Stimulated activated effector memory CD8-positive, alpha-beta T cell treated with anti-CD3 and anti-CD28 coated beads, Interleukin-12 subunit alpha, Interleukin-12 subunit beta, amount 100 ng/mL, for 72 hours (primary cell): ENCODE data around the gene FNDC3B.
A peak's percentile ranks its signal among the peaks of the same experiment; 100 is the strongest.

Source experiments
- ATAC-seq: fragments of 150-1000 bp; cut with Tn5 transposase; 2 replicates; pipeline ENCODE4 v1.10.0; 2021
- DNase-seq, 2 donors: peaks; one replicate each; pipeline ENCODE4 v3.0.0; 2021 to 2022; ENCODE audit warnings: low spot score in 2 of 2
- H3K27ac Mint-ChIP-seq: one replicate; pipeline ENCODE4 v1.8.0; 2022; ENCODE audit warnings: mild to moderate bottlenecking, mixed read lengths
- H3K36me3 Mint-ChIP-seq: one replicate; pipeline ENCODE4 v1.8.0; 2022; ENCODE audit warnings: mild to moderate bottlenecking, mixed read lengths
- H3K4me1 Mint-ChIP-seq: one replicate; pipeline ENCODE4 v1.8.0; 2022; ENCODE audit warnings: mixed read lengths
- H3K4me3 Mint-ChIP-seq: one replicate; pipeline ENCODE4 v1.8.0; 2022; ENCODE audit warnings: mild to moderate bottlenecking, mixed read lengths
- H3K9me3 Mint-ChIP-seq: one replicate; pipeline ENCODE4 v1.8.0; 2022; ENCODE audit warnings: mixed read lengths

Gene FNDC3B

DNA sequence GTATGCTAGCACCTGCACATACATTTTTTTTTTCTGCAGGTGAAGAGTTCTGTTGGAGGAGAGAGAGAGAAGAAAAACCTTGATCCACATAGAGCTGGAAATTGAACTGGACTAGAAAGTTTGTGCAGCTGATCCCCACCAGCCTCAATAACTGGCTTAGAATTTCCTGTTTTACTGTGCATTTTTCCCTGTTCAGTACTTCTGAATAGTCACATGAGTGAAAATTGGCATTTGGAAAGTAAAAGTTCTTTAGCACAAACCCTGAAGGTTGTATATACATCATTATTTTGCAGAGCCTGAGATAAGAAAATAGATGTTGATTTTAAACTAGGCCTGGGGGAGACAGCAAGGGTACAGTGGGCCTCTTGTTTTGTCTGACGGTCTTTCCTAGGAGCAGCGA lies 366.5 kb downstream of the FNDC3B start:
- no peaks in the 10 kb centered on the region for H3K4me1 Mint-ChIP-seq
- H3K27ac Mint-ChIP-seq: no peak overlapping the region
- peaks cover 4% of the 10 kb centered on the region for H3K9me3 Mint-ChIP-seq
- peaks cover 7% of the 10 kb centered on the region for H3K36me3 Mint-ChIP-seq
- no peak overlapping the region for H3K4me3 Mint-ChIP-seq
- DNase-seq (no peak), ATAC-seq (no peak)

GRCh38 chr3:172407872-172408271 lies 368.5 kb downstream of the FNDC3B start:
- Mint-ChIP-seq H3K27ac (no peak overlapping the region), H3K4me1 (no peaks in the 10 kb centered on the region)
- ATAC-seq: no peak

DNA sequence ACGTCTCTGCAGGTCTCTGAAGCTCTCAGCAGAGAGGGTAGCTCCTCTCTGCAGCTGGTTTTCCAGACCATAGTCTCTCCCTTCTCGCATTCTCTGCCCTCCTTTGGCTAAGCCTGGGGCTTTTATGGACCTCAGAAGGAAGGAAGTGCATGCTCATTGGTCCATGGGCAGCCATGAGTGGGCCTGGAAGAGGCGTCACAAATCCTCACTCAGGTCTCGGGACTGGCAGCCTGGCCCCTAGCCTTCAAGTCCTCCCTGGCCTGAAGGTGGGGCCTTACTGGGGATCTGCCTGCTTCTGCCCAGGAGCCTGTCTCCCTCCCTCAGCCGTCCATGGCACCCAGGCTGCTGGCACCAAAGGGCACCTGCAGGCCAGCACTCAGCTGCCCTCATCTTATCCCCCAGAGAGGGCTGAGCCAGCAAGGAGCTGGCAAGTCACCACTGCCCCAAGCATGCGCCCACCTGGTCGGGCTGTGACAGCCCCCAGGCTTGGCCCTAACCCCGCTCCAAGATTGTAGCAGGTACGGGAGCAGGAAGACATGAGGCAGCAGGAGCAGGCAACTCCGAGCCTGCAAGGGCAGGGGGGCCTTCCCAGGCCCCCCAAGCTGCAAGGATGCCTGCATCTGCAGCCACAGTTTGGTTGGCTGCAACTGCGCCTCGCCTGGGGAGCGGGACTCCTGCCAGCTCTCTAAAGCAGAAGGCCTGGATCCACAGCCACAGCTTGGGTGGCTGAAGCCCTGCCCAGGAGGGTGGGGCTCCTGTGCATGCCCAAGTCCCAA lies 371.5 kb downstream of the FNDC3B start:
- Mint-ChIP-seq H3K9me3 (no peaks in the 10 kb centered on the region), H3K4me3 (no peak overlapping the region), H3K4me1 (no peaks in the 10 kb centered on the region), H3K36me3 (no peaks in the 10 kb centered on the region), H3K27ac (no peak overlapping the region)
- DNase-seq: no peak
- ATAC-seq: peak; percentile 51

More at GRCh38 chr3:172407872-172408271, 368.5 kb downstream of the FNDC3B start:
- Mint-ChIP-seq H3K9me3 (no peaks in the 10 kb centered on the region), H3K4me3 (no peak overlapping the region), H3K36me3 (peaks cover under 1% of the 10 kb centered on the region)
- no peak for DNase-seq

GRCh38 chr3:172411478-172411947 lies 372.1 kb downstream of the FNDC3B start:
- Mint-ChIP-seq H3K27ac (no peak overlapping the region), H3K36me3 (no peaks in the 10 kb centered on the region), H3K4me1 (no peaks in the 10 kb centered on the region), H3K9me3 (no peaks in the 10 kb centered on the region), H3K4me3 (no peak overlapping the region)
- ATAC-seq (peak; percentile 24), DNase-seq (peak in 1 of 2 donors; percentile 32)

DNA sequence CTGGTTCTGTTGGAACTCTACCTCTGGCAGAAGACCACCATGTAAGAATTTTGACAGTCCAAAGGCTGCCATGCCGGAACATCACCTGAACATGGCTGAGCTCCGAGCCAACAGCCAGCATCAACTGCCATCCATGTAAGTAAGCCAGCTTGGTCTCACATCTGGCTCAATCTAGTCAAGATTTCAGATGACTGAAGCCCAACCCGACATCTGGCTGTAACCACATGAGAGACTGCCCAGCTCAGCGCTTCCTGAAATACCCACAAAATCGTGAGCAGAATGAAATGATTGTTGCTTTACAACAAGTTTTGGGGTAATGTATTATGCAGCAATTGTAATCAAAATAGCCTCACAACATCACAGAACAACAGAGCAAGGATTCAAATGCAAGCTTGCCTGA lies 375.9 kb downstream of the FNDC3B start:
- H3K4me1 Mint-ChIP-seq: no peaks in the 10 kb centered on the region
- H3K4me3 Mint-ChIP-seq: no peak overlapping the region
- H3K27ac Mint-ChIP-seq: no peak overlapping the region
- no peak for ATAC-seq
- H3K9me3 Mint-ChIP-seq: no peaks in the 10 kb centered on the region
- no peaks in the 10 kb centered on the region for H3K36me3 Mint-ChIP-seq
- DNase-seq: peak in 1 of 2 donors; percentile 28

GRCh38 chr3:172437713-172438112 lies 398.3 kb downstream of the FNDC3B start:
- Mint-ChIP-seq H3K27ac (no peak overlapping the region), H3K36me3 (no peaks in the 10 kb centered on the region)

DNA sequence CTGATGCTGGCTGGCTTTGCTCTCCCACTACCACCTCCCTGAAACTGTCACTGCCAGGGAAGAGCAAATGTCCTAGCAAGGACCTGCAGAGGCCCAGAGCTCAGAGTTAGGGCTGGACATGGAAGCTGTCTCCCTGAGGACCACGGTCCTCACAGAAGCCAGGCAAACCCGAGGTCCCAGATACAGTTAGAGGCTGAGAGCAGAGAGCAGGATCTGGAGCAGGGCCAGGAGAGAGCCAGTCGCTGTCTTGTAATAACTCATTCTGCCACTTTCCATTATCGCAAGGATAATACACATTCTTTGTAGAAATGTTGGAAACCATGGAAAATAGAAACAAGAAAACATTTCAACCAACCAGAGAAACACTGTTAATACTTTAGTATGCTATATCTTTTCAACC lies 398.8 kb downstream of the FNDC3B start:
- peaks cover 6% of the 10 kb centered on the region for H3K9me3 Mint-ChIP-seq
- no peak for ATAC-seq

More at GRCh38 chr3:172437713-172438112, 398.3 kb downstream of the FNDC3B start:
- Mint-ChIP-seq H3K4me3 (no peak overlapping the region), H3K9me3 (peaks cover 6% of the 10 kb centered on the region), H3K4me1 (no peaks in the 10 kb centered on the region)
- DNase-seq (no peak), ATAC-seq (no peak)

DNA sequence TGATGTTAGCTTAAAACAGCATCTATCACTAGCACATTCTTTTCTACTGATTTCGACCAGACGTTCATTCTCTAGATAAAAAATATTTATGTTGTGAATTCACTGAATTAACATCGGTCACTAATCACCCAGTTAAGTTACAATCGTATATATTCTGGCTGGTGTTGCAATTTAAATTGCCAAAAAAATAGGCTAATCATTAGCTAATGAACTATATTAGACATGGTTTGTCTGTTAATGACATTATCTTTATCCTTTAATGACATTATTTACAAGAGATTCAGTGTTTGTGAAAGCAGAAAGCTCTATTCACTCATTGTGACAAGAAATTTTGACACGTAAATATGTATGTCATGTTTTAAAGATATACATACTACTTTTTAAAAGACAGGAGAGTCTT lies 402.2 kb downstream of the FNDC3B start:
- no peak for DNase-seq
- no peaks in the 10 kb centered on the region for H3K4me1 Mint-ChIP-seq
- H3K9me3 Mint-ChIP-seq: no peaks in the 10 kb centered on the region
- no peaks in the 10 kb centered on the region for H3K36me3 Mint-ChIP-seq
- no peak overlapping the region for H3K4me3 Mint-ChIP-seq
- no peak overlapping the region for H3K27ac Mint-ChIP-seq
- no peak for ATAC-seq

More for the DNA sequence above, 398.8 kb downstream of the FNDC3B start:
- H3K4me3 Mint-ChIP-seq: no peak overlapping the region
- H3K27ac Mint-ChIP-seq: no peak overlapping the region
- no peaks in the 10 kb centered on the region for H3K36me3 Mint-ChIP-seq
- DNase-seq: no peak
- H3K4me1 Mint-ChIP-seq: no peaks in the 10 kb centered on the region

- no peak overlapping the region for H3K4me3 Mint-ChIP-seq
- peaks cover 8% of the 10 kb centered on the region for H3K4me1 Mint-ChIP-seq
- H3K36me3 Mint-ChIP-seq: no peaks in the 10 kb centered on the region
- no peaks in the 10 kb centered on the region for H3K9me3 Mint-ChIP-seq
- no peak overlapping the region for H3K27ac Mint-ChIP-seq
- DNase-seq (no peak), ATAC-seq (no peak)
Measured at GRCh38 chr3:172442606-172443005, 403.2 kb downstream of the FNDC3B start.

DNA sequence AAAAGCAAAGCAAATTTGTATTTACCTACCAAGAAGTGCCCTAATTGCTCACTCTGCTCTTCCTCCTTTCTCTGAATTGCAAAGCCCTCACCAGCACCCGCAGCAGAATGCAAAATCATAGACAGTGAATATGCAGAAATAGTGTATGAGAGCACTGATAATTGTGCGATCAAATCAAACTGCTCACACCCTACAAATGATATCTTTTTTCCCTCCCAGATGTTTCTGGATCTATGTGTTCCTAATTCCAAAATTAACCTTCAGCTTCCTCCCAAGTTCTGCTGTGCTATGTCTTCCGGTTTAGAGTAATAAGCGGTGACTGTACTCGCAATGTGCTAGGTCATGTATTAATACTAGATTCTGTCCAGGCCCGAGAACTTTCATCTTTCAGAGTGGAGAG lies 405.4 kb downstream of the FNDC3B start:
- Mint-ChIP-seq H3K36me3 (no peaks in the 10 kb centered on the region), H3K27ac (no peak overlapping the region), H3K9me3 (no peaks in the 10 kb centered on the region), H3K4me1 (peaks cover 29% of the 10 kb centered on the region), H3K4me3 (no peak overlapping the region)
- DNase-seq (no peak), ATAC-seq (no peak)

DNA sequence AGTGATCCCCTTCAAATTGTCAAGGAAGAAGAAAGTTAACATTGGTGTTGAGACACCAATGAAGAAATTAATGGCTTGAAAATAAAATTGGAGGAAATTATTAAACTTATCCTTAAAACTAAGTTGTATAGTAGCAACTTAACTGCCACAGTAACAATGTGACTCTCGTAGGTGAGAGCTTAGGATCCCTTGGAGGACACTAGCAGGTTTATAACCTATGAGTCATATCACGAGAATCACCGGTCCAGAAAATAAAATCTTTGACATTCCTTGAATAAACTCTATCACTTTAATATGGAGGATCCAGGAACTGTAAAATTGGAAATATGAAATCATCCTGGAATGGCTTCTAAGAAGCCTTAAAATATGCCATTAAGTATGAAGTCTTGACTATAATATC lies 406.8 kb downstream of the FNDC3B start:
- Mint-ChIP-seq H3K4me3 (no peak overlapping the region), H3K27ac (no peak overlapping the region), H3K36me3 (no peaks in the 10 kb centered on the region), H3K9me3 (no peaks in the 10 kb centered on the region), H3K4me1 (peaks cover 34% of the 10 kb centered on the region)
- DNase-seq: no peak
- ATAC-seq: no peak

DNA sequence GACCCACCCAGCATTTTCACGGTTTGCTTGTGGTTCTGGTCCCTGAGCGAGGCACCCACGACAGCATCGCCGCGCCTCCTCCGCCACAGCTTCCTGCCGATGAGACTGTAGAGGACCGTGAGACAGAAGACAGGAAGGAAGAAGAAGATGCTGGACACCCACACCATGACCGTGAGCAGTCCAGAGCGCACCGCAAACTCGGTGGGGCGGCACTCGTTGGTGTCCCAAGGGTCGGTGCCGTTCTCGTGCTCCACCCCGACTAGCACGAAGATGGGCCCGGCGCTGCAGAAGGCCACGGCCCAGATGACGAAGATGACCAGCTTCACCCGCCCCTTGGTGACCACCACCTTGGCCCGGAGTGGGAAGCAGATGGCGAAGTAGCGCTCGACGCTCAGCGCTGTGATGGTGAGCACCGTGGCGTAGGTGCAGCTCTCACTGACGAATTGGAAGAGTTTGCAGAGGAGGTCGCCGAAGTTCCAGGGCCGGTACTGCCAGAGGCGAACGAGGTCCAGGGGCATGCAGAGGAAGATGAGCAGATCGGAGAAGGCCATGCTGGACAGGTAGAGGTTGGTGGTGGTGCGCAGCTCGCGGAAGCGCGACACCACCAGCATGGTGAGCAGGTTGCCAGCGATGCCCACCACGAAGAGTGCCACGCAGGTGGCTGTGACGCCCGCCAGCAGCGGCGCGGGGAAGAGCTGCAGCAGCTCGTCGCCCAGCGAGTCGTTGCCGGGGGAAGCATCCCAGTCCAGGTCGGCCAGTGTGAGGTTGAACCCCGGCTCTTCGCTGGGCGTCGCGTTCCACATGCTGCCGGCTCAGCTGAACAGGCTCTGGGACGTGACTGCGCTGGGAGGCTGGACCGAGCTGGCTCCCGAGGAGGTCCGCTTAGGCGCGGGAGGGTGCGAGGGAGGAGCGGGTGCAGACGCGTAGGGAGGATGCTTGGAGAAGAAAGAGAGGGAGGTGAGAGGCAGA lies 408.5 kb downstream of the FNDC3B start, which contains the start of gene GHSR:
Gene GHSR, minus strand, starts transcription at position 846 of the 969 bp plus-strand sequence. Its CDS starts 43 bp downstream, at position 803.
- H3K4me3 Mint-ChIP-seq: peak within 1 kb of the TSS; percentile 73
- H3K36me3 Mint-ChIP-seq: no peaks in the 10 kb centered on the region
- H3K4me1 Mint-ChIP-seq: peaks cover 34% of the 10 kb centered on the region
- H3K27ac Mint-ChIP-seq: no peak within 1 kb of the TSS
- ATAC-seq (peak; percentile 84), DNase-seq (peak in 1 of 2 donors; percentile 51)
- H3K9me3 Mint-ChIP-seq: no peaks in the 10 kb centered on the region

GRCh38 chr3:172448661-172449465 lies 409.5 kb downstream of the FNDC3B start:
- peak; percentile 17 for ATAC-seq
- no peaks in the 10 kb centered on the region for H3K9me3 Mint-ChIP-seq
- H3K36me3 Mint-ChIP-seq: no peaks in the 10 kb centered on the region
- DNase-seq: no peak
- H3K27ac Mint-ChIP-seq: no peak overlapping the region
- peaks cover 34% of the 10 kb centered on the region for H3K4me1 Mint-ChIP-seq
- peak overlapping the region; percentile 73 for H3K4me3 Mint-ChIP-seq

GRCh38 chr3:172449466-172450149 lies 410.2 kb downstream of the FNDC3B start:
- DNase-seq (no peak), ATAC-seq (no peak)
- Mint-ChIP-seq H3K27ac (no peak overlapping the region), H3K36me3 (no peaks in the 10 kb centered on the region), H3K9me3 (no peaks in the 10 kb centered on the region), H3K4me3 (peak overlapping the region; percentile 73), H3K4me1 (peaks cover 34% of the 10 kb centered on the region)
